K562 (cell line): ENCODE measurements around the gene SMARCC1. TPM values are rescaled to one million over a fixed set of nuclear protein-coding genes. Genes with fewer than 3 reads are reported as not detected.
A peak's percentile ranks its signal among the peaks of the same experiment; 100 is the strongest.

Experiments used
- DACH1 ChIP-seq: fragments of 450-650 bp; IDR thresholded peaks from 2 replicates; pipeline ENCODE4 v1.6.1; 2018; ENCODE audit not compliant: partially characterized antibody
- FOXM1 ChIP-seq, 2 experiments: fragments of 450-650 bp in 1 of 2; sonication (generic) in 1 of 2; formaldehyde crosslinking in 1 of 2; IDR thresholded peaks; 2 replicates each; pipeline versions ENCODE4 v1.6.1 to v1.9.0; 2017 to 2022; ENCODE audit warnings: low read depth in 2 of 2, mild to moderate bottlenecking in 2 of 2, missing genetic modification reagents in 1 of 2, moderate library complexity in 1 of 2
- FUS ChIP-seq: fragments of 200-400 bp; formaldehyde crosslinking; optimal IDR thresholded peaks from 2 replicates; pipeline ENCODE3; 2017; ENCODE audit warnings: low read depth, low read length
- JUN ChIP-seq, 2 experiments: sonication (generic) in 1 of 2; formaldehyde crosslinking in 1 of 2; IDR thresholded peaks; 2 replicates each; pipeline versions ENCODE4 v1.6.1 to v1.8.0; 2012 to 2022; ENCODE audit warnings: borderline replicate concordance in 2 of 2, mild to moderate bottlenecking in 2 of 2, improper control_type of control experiment in 1 of 2, low read depth in 1 of 2, low read length in 1 of 2, missing genetic modification reagents in 1 of 2
- NCOA6 ChIP-seq: fragments of 450-650 bp; IDR thresholded peaks from 2 replicates; pipeline ENCODE4 v1.6.1; 2017; ENCODE audit warnings: mild to moderate bottlenecking
- NFE2 ChIP-seq: IDR thresholded peaks from 2 replicates; pipeline ENCODE4 v1.6.1; 2014; ENCODE audit warnings: antibody characterized with exemption, low read depth
- PHTF2 ChIP-seq: fragments of 250-450 bp; sonication (Bioruptor Pico); IDR thresholded peaks from 2 replicates; pipeline ENCODE4 v1.5.0; 2021; ENCODE audit warnings: mild to moderate bottlenecking
- TEAD1 ChIP-seq, 2 experiments: fragments of 450-650 bp in 1 of 2; sonication (generic) in 1 of 2; formaldehyde crosslinking; IDR thresholded peaks; 2 replicates each; pipeline versions ENCODE4 v1.4.0 to v1.8.0; 2020 to 2022; ENCODE audit warnings: mild to moderate bottlenecking in 2 of 2, missing genetic modification reagents in 1 of 2
- ZNF507 ChIP-seq: conservative IDR thresholded peaks from 2 replicates; pipeline ENCODE4 v1.6.1; 2017; ENCODE audit warnings: missing genetic modification characterization, missing compliant biosample characterization
- polyA plus RNA-seq, 8 experiments: library from polyadenylated mRNA; depleted of rRNA in 4 of 8; stranded (reverse) in 5 of 8; unstranded in 3 of 8; fragments of >200 nt; fragmentation: Nextera tagmentation in 2 of 8; fragmentation: Illumina TruSeq in 1 of 8; extraction: Ambion mirVana in 2 of 8; extraction: Trizol in 1 of 8; gene quantifications; 2 replicates each; pipeline versions ENCODE4 v1.2.1 to v1.2.3, GENCODE V29; 2011 to 2014; ENCODE audit warnings: inconsistent platforms in 1 of 8, missing spikeins in 1 of 8
- total RNA-seq, 7 experiments: library from RNA; depleted of rRNA in 6 of 7; stranded (reverse); fragments of >200 nt in 6 of 7; fragmentation: Illumina TruSeq in 2 of 7; extraction: Trizol in 2 of 7; gene quantifications; 2 replicates each; pipeline versions ENCODE4 v1.2.1 to v1.2.3, GENCODE V29; 2011 to 2021; ENCODE audit warnings: low replicate concordance in 1 of 7
- TF ChIP-seq, protein P1 (sequence below): fragments of 250-450 bp; sonication (Bioruptor Pico); IDR thresholded peaks from 2 replicates; pipeline ENCODE4 v1.5.0; 2022; ENCODE audit warnings: mild to moderate bottlenecking
- TF ChIP-seq, protein P2 (sequence below): fragments of 250-450 bp; sonication (Bioruptor Pico); IDR thresholded peaks from 2 replicates; pipeline ENCODE4 v1.5.0; 2021; ENCODE audit warnings: mild to moderate bottlenecking, moderate library complexity
- TF ChIP-seq, protein P3 (sequence below): fragments of 250-450 bp; sonication (Bioruptor Pico); IDR thresholded peaks from 2 replicates; pipeline ENCODE4 v1.8.0; 2021; ENCODE audit warnings: moderate library complexity, mild to moderate bottlenecking, inconsistent platforms
- TF ChIP-seq, protein P4 (sequence below): fragments of 450-650 bp; formaldehyde crosslinking; IDR thresholded peaks from 2 replicates; pipeline ENCODE4 v1.4.0; 2020; ENCODE audit warnings: mild to moderate bottlenecking, moderate library complexity

Gene SMARCC1
- total and polyA plus RNA-seq, 9 of the 15 experiments (the other 6 are each of a cell fraction or from before 2014, with no cell fraction given), result 20.7 to 199 (median 66.0) TPM

DNA sequence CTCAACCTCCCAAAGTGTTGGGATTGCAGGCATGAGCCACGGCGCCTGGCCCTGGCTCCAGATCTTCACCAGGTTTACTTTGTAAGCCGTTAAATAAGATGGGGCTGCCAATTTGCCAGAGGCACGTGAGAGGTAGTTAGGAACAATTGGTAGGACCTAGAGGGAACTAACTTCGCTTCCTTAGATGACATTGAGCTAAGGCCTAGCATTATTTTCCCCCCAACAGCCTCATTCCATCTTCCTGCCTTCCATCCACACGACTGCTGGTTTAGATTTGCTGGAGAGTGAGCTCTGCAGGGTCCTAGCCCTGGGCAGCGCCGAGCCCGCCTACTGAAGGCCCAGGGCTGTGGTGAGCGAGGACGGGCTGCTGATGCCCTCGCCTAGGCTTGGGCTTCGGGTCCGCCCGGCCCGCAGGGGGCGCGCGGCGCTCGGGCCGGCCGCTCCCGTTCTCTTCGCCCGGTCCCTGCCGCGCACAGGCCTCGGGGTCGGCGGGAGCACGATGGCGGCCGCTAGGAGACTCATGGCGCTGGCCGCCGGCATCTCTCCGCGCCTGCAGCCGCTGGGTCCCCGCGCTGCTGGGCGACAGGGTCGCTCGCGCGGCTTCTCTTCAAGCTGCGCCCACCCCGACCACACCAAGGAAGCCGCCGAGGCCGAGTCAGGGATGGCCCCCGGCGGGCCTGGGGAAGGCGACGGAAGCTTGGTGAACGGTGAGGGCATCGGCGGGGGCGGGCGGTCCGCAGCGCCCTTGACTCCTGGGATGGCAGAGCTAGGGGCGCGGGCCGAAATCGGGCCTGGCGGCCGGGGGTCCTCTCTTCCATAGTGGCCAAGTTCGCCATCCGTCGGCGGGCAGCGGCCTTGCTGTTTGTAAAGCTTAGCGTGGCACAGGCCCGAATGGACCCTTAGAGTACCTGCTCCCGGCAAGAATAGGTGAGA, 43.1 kb upstream of the SMARCC1 start (continued):
- TF ChIP-seq JUN (IDR thresholded peaks at IDR 0.05; ENCODE audit: borderline replicate concordance, low read depth, low read length) (peak; percentile 22; the same call in 1 of the 2 replicates), JUN (CRISPR knock-in tag; IDR thresholded peaks at IDR 0.05; ENCODE audit: borderline replicate concordance) (peak; percentile 9; the same call in 1 of the 2 replicates), TEAD1 (CRISPR knock-in tag; IDR thresholded peaks at IDR 0.05) (peak in 1 of 2 experiments; percentile 35; a peak in 1 of 4 replicates), DACH1 (no peak), ZNF507 (tag) (no peak), NCOA6 (no peak), NFE2 (peak; percentile 14; the same call in 1 of the 2 replicates), FUS (peak; percentile 99), PHTF2 (CRISPR knock-in tag) (no peak), FOXM1 (IDR thresholded peaks at IDR 0.05; ENCODE audit: low read depth) (no peak), FOXM1 (CRISPR knock-in tag; IDR thresholded peaks at IDR 0.05; ENCODE audit: low read depth) (peak; percentile 81; the same call in 1 of the 2 replicates)
- TF ChIP-seq, protein P1, sequence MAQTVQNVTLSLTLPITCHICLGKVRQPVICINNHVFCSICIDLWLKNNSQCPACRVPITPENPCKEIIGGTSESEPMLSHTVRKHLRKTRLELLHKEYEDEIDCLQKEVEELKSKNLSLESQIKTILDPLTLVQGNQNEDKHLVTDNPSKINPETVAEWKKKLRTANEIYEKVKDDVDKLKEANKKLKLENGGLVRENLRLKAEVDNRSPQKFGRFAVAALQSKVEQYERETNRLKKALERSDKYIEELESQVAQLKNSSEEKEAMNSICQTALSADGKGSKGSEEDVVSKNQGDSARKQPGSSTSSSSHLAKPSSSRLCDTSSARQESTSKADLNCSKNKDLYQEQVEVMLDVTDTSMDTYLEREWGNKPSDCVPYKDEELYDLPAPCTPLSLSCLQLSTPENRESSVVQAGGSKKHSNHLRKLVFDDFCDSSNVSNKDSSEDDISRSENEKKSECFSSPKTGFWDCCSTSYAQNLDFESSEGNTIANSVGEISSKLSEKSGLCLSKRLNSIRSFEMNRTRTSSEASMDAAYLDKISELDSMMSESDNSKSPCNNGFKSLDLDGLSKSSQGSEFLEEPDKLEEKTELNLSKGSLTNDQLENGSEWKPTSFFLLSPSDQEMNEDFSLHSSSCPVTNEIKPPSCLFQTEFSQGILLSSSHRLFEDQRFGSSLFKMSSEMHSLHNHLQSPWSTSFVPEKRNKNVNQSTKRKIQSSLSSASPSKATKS, result no peak
- TF ChIP-seq, protein P2, sequence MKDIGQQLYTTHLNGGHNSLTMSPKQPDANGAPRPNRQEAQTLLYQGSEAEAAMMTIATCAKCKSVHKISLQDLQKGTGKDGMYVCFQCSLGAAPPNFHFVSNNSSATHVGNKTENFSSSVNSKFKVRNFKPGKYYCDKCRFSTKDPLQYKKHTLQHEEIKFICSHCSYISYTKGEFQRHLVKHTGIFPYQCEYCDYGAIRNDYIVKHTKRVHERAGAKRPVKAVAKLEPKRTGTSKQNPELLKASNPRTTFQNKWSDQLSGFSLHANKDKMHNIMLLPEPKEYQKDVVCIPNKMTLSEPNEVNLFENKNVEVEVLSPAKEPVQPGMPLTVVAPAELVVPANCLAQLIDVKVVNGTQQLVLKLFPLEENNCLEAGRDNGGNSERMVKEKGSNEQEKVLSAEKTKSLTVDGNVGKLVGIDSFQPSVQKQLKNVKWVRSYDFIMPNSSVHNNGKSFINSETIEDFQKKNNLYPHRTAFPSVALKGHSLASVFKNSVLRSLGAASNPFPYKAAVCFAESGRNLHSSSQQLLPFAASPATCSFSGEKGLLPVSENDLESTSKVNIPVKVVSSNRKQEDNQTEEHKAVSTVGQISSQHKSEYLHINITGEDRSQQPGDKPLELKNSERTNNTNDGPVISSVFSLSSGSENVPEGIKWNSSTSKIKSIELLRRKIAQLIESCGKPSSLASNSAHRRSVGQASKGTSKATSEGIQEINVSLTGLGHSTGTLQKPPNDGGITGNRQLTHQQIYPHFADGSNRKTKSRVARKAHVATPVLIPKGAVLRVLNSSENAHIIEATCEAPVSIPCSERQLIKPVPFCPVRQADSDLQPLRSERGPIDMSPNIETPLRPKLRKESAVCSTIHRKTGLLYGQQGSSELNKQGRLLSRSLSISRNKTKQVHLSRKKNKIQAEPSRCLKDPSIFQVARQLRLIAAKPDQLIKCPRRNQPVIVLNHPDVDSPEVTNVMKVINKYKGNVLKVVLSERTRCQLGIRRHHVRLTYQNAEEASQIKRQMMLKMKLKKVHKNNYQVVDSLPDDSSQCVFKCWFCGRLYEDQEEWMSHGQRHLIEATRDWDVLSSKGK (CRISPR knock-in tag), result no peak
- TF ChIP-seq, protein P3, sequence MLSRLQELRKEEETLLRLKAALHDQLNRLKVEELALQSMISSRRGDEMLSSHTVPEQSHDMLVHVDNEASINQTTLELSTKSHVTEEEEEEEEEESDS, result no peak
- TF ChIP-seq, protein P4, sequence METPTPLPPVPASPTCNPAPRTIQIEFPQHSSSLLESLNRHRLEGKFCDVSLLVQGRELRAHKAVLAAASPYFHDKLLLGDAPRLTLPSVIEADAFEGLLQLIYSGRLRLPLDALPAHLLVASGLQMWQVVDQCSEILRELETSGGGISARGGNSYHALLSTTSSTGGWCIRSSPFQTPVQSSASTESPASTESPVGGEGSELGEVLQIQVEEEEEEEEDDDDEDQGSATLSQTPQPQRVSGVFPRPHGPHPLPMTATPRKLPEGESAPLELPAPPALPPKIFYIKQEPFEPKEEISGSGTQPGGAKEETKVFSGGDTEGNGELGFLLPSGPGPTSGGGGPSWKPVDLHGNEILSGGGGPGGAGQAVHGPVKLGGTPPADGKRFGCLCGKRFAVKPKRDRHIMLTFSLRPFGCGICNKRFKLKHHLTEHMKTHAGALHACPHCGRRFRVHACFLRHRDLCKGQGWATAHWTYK, result peak; percentile 72; the same call in 1 of the 2 replicates
